Pancreas (tissue), 10 donors: ENCODE measurements around the gene BAG1. TPM values are rescaled to one million over a fixed set of nuclear protein-coding genes. Genes with fewer than 3 reads are reported as not detected.

ENCODE experiments used
- ATAC-seq, 4 donors: fragments of 200-7000 bp; cut with Tn5 transposase; one replicate each; pipeline versions ENCODE4 v1.8.0 to v1.9.1; 2020; ENCODE audit warnings: mild to moderate bottlenecking in 4 of 4, moderate library complexity in 4 of 4
- DNase-seq, 6 donors: peaks; one replicate each; pipeline ENCODE4 v3.0.0-alpha.2; 2020
- FAIRE-seq: peaks from 2 replicates; lab custom pipeline; 2012; peaks lifted over from hg19 to GRCh38; lab: Jason Lieb, UNC
- H3K27ac ChIP-seq, 4 donors: fragments of 200-600 bp; sonication (generic); 1 replicate in 3 of 4; 2 replicates in 1 of 4; pipeline versions ENCODE4 v1.5.0 to v1.8.0; 2020
- H3K27me3 ChIP-seq, 4 donors: fragments of 200-600 bp; one replicate each; pipeline ENCODE4 v1.8.0; 2021
- H3K36me3 ChIP-seq, 3 donors: fragments of 200-600 bp; sonication (generic) in 1 of 3; one replicate each; pipeline versions ENCODE4 v1.5.0 to v1.8.0; 2020 to 2021
- H3K4me1 ChIP-seq, 3 donors: fragments of 200-600 bp; one replicate each; pipeline ENCODE4 v1.8.0; 2021
- H3K4me3 ChIP-seq, 4 donors: fragments of 200-600 bp; sonication (generic) in 2 of 4; one replicate each; pipeline versions ENCODE4 v1.5.0 to v1.8.0; 2020 to 2021
- H3K9me3 ChIP-seq, 4 donors: fragments of 200-600 bp; one replicate each; pipeline ENCODE4 v1.8.0; 2021
- WGBS, 2 donors: extraction: QIAGEN DNeasy Blood & Tissue Kit; methylation state at CpG; one replicate each; pipeline ENCODE4 v1.1.7; 2013; 5-methylcytosine and 5-hydroxymethylcytosine counted together
- intact Hi-C, 3 donors: fragments of 100-400 bp; cut with DNase I; formaldehyde crosslinking; loops; one replicate each; pipeline versions ENCODE4 v1.11.1 to v1.14.2; 2022
- polyA plus RNA-seq, 2 donors: library from polyadenylated mRNA; stranded (reverse); fragments of 200-250 nt; gene quantifications; one replicate each; pipeline ENCODE4 v1.2.3, GENCODE V29; 2013
- total RNA-seq, 6 donors: library from RNA; stranded (reverse); fragmentation: NEBNext Ultra II Directional in 4 of 6; extraction: Animal tissue kit (Norgen Biotek cat#: 25700) in 4 of 6; gene quantifications; one replicate each; pipeline versions ENCODE4 v1.2.1 to v1.2.4, GENCODE V29; 2021 to 2023
- TF ChIP-seq, protein P1 (sequence below), 4 donors: fragments of 200-600 bp; sonication (generic) in 3 of 4; IDR thresholded peaks; one replicate each; pipeline versions ENCODE4 v1.5.0 to v1.8.0; 2021; ENCODE audit warnings: antibody characterized with exemption in 4 of 4
- donor health status: healthy with polysubstance abuse.
- donor health status: DM: no; HTN: no; CAD: no; lungs with moderate emphysema.
- donor health status: DM: no; HTN: no; CAD: no.
- donor health status: control.
- donor health status: control.
- donor health status: Bipolar disorder and iron deficiency.
- donor health status: DM: yes; HTN: yes; CAD: no.
- donor health status: DM: no; HTN: no; CAD: no.
- donor health status: DM: no; HTN: no; CAD: no.
- donor health status: DM: yes; HTN: yes; CAD: no.

Gene BAG1
- total and polyA plus RNA-seq, 8 donors: 38.2 to 99.6 (median 53.3) TPM

- no peak for FAIRE-seq
- Histone ChIP-seq H3K27ac (no peak overlapping the region), H3K9me3 (no peaks in the 10 kb centered on the region), H3K4me3 (no peak overlapping the region), H3K36me3 (peaks cover 4 to 89% (median 36%) of the 10 kb centered on the region in 3 donors), H3K4me1 (peaks cover 0 to 16% (median 14%) of the 10 kb centered on the region in 3 donors), H3K27me3 (no peaks in the 10 kb centered on the region)
- 79 to 94% methylated on average over 1 of the region's 1 CpG for WGBS, 2 donors
- DNase-seq: no peak
- intact Hi-C loops: loop anchor here in 1 of 3 donors (10.0 kb wide), 2 partner anchors 52 to 158 kb away; no protein-coding TSS in a partner anchor
- TF ChIP-seq, protein P1, sequence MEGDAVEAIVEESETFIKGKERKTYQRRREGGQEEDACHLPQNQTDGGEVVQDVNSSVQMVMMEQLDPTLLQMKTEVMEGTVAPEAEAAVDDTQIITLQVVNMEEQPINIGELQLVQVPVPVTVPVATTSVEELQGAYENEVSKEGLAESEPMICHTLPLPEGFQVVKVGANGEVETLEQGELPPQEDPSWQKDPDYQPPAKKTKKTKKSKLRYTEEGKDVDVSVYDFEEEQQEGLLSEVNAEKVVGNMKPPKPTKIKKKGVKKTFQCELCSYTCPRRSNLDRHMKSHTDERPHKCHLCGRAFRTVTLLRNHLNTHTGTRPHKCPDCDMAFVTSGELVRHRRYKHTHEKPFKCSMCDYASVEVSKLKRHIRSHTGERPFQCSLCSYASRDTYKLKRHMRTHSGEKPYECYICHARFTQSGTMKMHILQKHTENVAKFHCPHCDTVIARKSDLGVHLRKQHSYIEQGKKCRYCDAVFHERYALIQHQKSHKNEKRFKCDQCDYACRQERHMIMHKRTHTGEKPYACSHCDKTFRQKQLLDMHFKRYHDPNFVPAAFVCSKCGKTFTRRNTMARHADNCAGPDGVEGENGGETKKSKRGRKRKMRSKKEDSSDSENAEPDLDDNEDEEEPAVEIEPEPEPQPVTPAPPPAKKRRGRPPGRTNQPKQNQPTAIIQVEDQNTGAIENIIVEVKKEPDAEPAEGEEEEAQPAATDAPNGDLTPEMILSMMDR (IDR thresholded peaks at IDR 0.05): no peak
- no peak for ATAC-seq
Measured at GRCh38 chr9:33307067-33307466, 42.6 kb upstream of the BAG1 start.

- 93 to 99% methylated on average over 3 of the region's 3 CpGs for WGBS, 2 donors
- DNase-seq (no peak), FAIRE-seq (no peak), ATAC-seq (no peak)
- intact Hi-C loops: loop anchor here in 1 of 3 donors (10.0 kb wide), 2 partner anchors 51 to 159 kb away; no protein-coding TSS in a partner anchor
- Histone ChIP-seq H3K9me3 (no peaks in the 10 kb centered on the region), H3K4me3 (no peak overlapping the region), H3K4me1 (peaks cover 0 to 16% (median 14%) of the 10 kb centered on the region in 3 donors), H3K36me3 (peaks cover 4 to 89% (median 36%) of the 10 kb centered on the region in 3 donors), H3K27ac (no peak overlapping the region), H3K27me3 (no peaks in the 10 kb centered on the region)
- TF ChIP-seq, protein P1 (IDR thresholded peaks at IDR 0.05): no peak
Measured at GRCh38 chr9:33306037-33306436, 41.5 kb upstream of the BAG1 start.

DNA sequence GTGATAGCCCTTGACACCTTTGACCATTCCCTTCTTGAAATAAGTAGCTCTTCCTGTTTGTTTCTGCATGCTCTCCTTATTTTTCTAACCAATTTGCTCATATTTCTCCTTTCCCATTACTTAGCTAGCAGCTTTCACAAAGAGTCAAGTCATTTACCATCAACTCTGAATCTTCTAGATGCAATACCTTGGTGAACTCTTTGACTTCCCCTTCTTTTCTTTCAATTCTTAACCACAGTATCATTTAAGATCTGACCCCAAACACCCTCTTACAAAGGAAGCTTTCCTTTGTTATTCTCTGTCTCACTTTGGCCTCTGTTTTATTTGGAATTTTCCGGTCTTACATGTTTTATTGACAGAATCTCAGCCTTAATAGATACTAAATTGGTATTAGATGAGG is 39.9 kb upstream of the BAG1 start:
- TF ChIP-seq, protein P1 (IDR thresholded peaks at IDR 0.05): no peak
- peaks cover 4 to 85% (median 36%) of the 10 kb centered on the region in 3 donors for H3K36me3 ChIP-seq

DNA sequence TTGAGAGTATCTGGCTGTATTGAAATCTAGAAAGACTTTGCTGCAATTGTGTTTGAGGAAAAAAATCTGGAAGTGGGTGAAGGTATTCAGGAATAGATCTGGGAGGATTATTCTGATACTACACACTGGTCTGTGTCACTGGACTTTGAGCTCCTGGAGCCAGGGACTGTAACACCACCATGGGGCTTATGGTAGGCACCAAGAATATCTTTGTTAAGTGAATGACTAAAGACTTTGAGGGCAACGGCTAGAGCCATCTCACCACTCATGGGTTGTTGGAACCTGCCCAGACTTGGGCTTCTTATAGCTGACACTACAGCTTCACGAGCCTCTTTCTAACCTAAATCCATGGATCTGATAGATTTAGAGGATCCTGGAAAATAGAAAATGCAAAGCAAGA is 36.0 kb upstream of the BAG1 start:
- intact Hi-C loops: loop anchor here in 1 of 3 donors (10.0 kb wide), 2 partner anchors 46 to 164 kb away; no protein-coding TSS in a partner anchor
- no peak overlapping the region for H3K27ac ChIP-seq
- H3K4me1 ChIP-seq: peaks cover 9 to 38% (median 11%) of the 10 kb centered on the region in 3 donors
- FAIRE-seq (no peak), ATAC-seq (no peak), DNase-seq (no peak)
- TF ChIP-seq, protein P1 (IDR thresholded peaks at IDR 0.05): no peak
- H3K4me3 ChIP-seq: no peak overlapping the region
- peaks cover 4 to 60% (median 33%) of the 10 kb centered on the region in 3 donors for H3K36me3 ChIP-seq
- H3K27me3 ChIP-seq: no peaks in the 10 kb centered on the region
- H3K9me3 ChIP-seq: no peaks in the 10 kb centered on the region
- WGBS, 2 donors: 93 to 94% methylated on average over 2 of the region's 2 CpGs

More for the DNA sequence above, 39.9 kb upstream of the BAG1 start:
- intact Hi-C loops: loop anchor here in 1 of 3 donors (10.0 kb wide), 2 partner anchors 50 to 160 kb away; no protein-coding TSS in a partner anchor
- Histone ChIP-seq H3K4me1 (peaks cover 0 to 1% (median 0%) of the 10 kb centered on the region in 3 donors), H3K4me3 (no peak overlapping the region), H3K9me3 (no peaks in the 10 kb centered on the region), H3K27ac (no peak overlapping the region), H3K27me3 (no peaks in the 10 kb centered on the region)
- FAIRE-seq (no peak), DNase-seq (no peak), ATAC-seq (no peak)
- WGBS, 2 donors: 95 to 97% methylated on average over 1 of the region's 1 CpG

GRCh38 chr9:33297432-33297831 is 32.9 kb upstream of the BAG1 start:
- H3K4me1 ChIP-seq: peaks cover 9 to 58% (median 19%) of the 10 kb centered on the region in 3 donors

More at GRCh38 chr9:33297432-33297831, 32.9 kb upstream of the BAG1 start:
- Histone ChIP-seq H3K9me3 (no peaks in the 10 kb centered on the region), H3K27ac (peak overlapping the region in 1 of 4 donors; percentile 13), H3K4me3 (no peak overlapping the region), H3K36me3 (peaks cover 0 to 41% (median 9%) of the 10 kb centered on the region in 3 donors), H3K27me3 (no peaks in the 10 kb centered on the region)
- TF ChIP-seq, protein P1 (IDR thresholded peaks at IDR 0.05): no peak
- intact Hi-C loops: no loop called here
- ATAC-seq: peak; percentile 41 to 82 (median 68)
- peak in 3 of 6 donors; percentile 18 to 55 (median 23) for DNase-seq
- FAIRE-seq: no peak
- 18 to 25% methylated on average over 1 of the region's 1 CpG for WGBS, 2 donors
